ENCODE measurements around the gene LGALS4. TPM values are rescaled to one million over a fixed set of nuclear protein-coding genes. Genes with fewer than 3 reads are reported as not detected.

The LGALS4 gene
- total RNA-seq = not detected in 2 replicates

GRCh38 chr19:38812841-38813320, at the start of gene LGALS4:
TSS of gene LGALS4 (minus strand) at chr19:38812945. CDS start at chr19:38812886, 59 bp downstream.

GRCh38 chr19:38849860-38850435, 37.2 kb upstream of the LGALS4 start, which contains the start of gene HNRNPL:
TSS of gene HNRNPL (minus strand) at chr19:38849986. CDS start at chr19:38849966, 20 bp downstream.

GRCh38 chr19:38788478-38789243, 24.1 kb downstream of the LGALS4 start, which contains the start of gene LGALS7B:
TSS of gene LGALS7B (plus strand) at chr19:38789200. CDS start at chr19:38789227, 27 bp downstream.

GRCh38 chr19:38773469-38774177, 39.1 kb downstream of the LGALS4 start, which contains the start of gene LGALS7:
TSS of gene LGALS7 (minus strand) at chr19:38773517. CDS start at chr19:38773492, 25 bp downstream.

Small RNA genes within 50 kb of the gene (small RNA-seq; reads per million reads assigned to genes)
- gene RNU6-140P (ENCODE audit: low replicate concordance) = not detected

Other genes starting within 250 kb of the LGALS4 start
- 0.22 and 0.72 TPM in 2 replicates for gene MAP4K1, start 195.0 kb downstream of the LGALS4 start, total RNA-seq
- 425 and 690 TPM in 2 replicates for gene EIF3K, start 193.8 kb downstream of the LGALS4 start, total RNA-seq
- gene ACTN4, start 165.3 kb downstream of the LGALS4 start, total RNA-seq = 250 and 739 TPM in 2 replicates
- 0.22 TPM in 1 of 2 replicates, not detected in the other for gene CAPN12, start 68.5 kb downstream of the LGALS4 start, total RNA-seq
- gene LGALS7, start 39.4 kb downstream of the LGALS4 start, total RNA-seq = not detected in 2 replicates
- gene LGALS7B, start 23.7 kb downstream of the LGALS4 start, total RNA-seq = not detected in 2 replicates
- 21.8 and 57.1 TPM in 2 replicates for gene ECH1, start 18.8 kb upstream of the LGALS4 start, total RNA-seq
- gene HNRNPL, start 37.0 kb upstream of the LGALS4 start, total RNA-seq = 218 and 397 TPM in 2 replicates
- gene RINL, start 65.3 kb upstream of the LGALS4 start, total RNA-seq = 1.0 and 1.8 TPM in 2 replicates
- 59.0 and 63.7 TPM in 2 replicates for gene SIRT2, start 86.7 kb upstream of the LGALS4 start, total RNA-seq
- gene NFKBIB, start 87.0 kb upstream of the LGALS4 start, total RNA-seq = 18.9 and 25.2 TPM in 2 replicates
- gene CCER2, start 99.2 kb upstream of the LGALS4 start, total RNA-seq = not detected in 2 replicates
- 22.5 and 29.3 TPM in 2 replicates for gene SARS2, start 117.8 kb upstream of the LGALS4 start, total RNA-seq
- 24.9 and 39.2 TPM in 2 replicates for gene MRPS12, start 118.0 kb upstream of the LGALS4 start, total RNA-seq
- 13.8 and 24.1 TPM in 2 replicates for gene FBXO17, start 162.8 kb upstream of the LGALS4 start, total RNA-seq
- 3.3 and 3.7 TPM in 2 replicates for gene FBXO27, start 219.6 kb upstream of the LGALS4 start, total RNA-seq

All from placental pericyte (primary cell).